ENCODE data around the gene PLA2G4A. TPM values are rescaled to one million over a fixed set of nuclear protein-coding genes. Genes with fewer than 3 reads are reported as not detected.

Gene PLA2G4A
- total RNA-seq, 1 donor = 12.3 TPM

DNA sequence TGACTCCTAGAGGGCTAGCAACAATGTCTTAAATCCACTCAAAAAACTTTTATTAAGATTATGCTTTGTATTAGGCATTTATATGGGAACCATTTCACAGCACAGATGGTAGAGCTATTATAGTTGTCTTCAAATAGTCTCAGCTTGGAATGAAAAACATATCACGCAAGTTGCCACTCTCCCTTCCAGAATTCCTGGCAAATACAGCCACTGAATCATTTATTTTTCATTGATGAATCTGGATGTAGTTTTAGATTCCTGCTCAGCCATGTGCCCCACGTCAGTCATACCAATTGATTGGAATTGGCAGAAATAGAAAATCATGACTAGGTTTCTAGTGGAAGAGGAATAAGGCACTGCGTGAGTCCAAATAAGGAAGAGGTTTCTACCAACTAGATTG, 165.2 kb downstream of the PLA2G4A start:
- no peak overlapping the region for H3K27ac ChIP-seq (ENCODE audit: low read depth, low read length)
- H3K9me3 ChIP-seq (ENCODE audit: low read depth, low read length) = no peaks in the 10 kb centered on the region
- no peaks in the 10 kb centered on the region for H3K79me2 ChIP-seq (ENCODE audit: insufficient read depth, low read length)
- H3K36me3 ChIP-seq (ENCODE audit: insufficient read depth, low read length) = no peaks in the 10 kb centered on the region
- no peaks in the 10 kb centered on the region for H4K20me1 ChIP-seq (ENCODE audit: insufficient read depth, low read length)
- H3K27me3 ChIP-seq (ENCODE audit: insufficient read depth, low read length) = no peaks in the 10 kb centered on the region
- H3K4me3 ChIP-seq (ENCODE audit: insufficient read depth, low read length) = no peak overlapping the region
- DNase-seq (ENCODE audit: insufficient read length, low spot score, missing footprints) = no peak
- no peak overlapping the region for H3K4me2 ChIP-seq (ENCODE audit: insufficient read depth, low read length)
- H2AFZ ChIP-seq (ENCODE audit: low read length) = no peak overlapping the region
- no peaks in the 10 kb centered on the region for H3K4me1 ChIP-seq (ENCODE audit: insufficient read depth, low read length)
- TF ChIP-seq, protein P1, sequence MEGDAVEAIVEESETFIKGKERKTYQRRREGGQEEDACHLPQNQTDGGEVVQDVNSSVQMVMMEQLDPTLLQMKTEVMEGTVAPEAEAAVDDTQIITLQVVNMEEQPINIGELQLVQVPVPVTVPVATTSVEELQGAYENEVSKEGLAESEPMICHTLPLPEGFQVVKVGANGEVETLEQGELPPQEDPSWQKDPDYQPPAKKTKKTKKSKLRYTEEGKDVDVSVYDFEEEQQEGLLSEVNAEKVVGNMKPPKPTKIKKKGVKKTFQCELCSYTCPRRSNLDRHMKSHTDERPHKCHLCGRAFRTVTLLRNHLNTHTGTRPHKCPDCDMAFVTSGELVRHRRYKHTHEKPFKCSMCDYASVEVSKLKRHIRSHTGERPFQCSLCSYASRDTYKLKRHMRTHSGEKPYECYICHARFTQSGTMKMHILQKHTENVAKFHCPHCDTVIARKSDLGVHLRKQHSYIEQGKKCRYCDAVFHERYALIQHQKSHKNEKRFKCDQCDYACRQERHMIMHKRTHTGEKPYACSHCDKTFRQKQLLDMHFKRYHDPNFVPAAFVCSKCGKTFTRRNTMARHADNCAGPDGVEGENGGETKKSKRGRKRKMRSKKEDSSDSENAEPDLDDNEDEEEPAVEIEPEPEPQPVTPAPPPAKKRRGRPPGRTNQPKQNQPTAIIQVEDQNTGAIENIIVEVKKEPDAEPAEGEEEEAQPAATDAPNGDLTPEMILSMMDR (IDR thresholded peaks at IDR 0.05; ENCODE audit: extremely low read depth, low read depth, low read length) = no peak

DNA sequence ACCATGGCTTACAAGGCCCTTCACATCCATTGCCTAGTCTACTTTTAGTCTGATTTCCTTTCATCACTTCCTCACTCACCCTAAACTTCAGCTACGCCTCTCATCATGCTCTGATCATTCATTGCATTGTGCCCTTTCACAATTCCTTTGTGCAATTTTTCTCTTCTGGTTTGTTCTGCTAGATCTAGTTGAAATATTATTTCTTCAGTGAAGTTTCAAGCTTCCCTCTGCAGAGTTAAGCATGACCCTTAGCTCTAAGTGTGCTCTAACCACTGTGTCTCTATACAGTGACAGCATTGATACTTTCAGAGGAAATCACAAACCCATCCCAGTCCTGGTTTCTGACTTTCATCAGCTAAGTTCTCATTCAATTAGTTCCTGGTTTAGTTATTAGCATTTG, 166.1 kb downstream of the PLA2G4A start:
- H3K4me1 ChIP-seq (ENCODE audit: insufficient read depth, low read length) = no peaks in the 10 kb centered on the region
- H3K27ac ChIP-seq (ENCODE audit: low read depth, low read length) = no peak overlapping the region
- no peaks in the 10 kb centered on the region for H3K9me3 ChIP-seq (ENCODE audit: low read depth, low read length)
- H3K79me2 ChIP-seq (ENCODE audit: insufficient read depth, low read length) = no peaks in the 10 kb centered on the region
- H3K36me3 ChIP-seq (ENCODE audit: insufficient read depth, low read length) = no peaks in the 10 kb centered on the region
- no peaks in the 10 kb centered on the region for H3K27me3 ChIP-seq (ENCODE audit: insufficient read depth, low read length)
- no peak for DNase-seq (ENCODE audit: insufficient read length, low spot score, missing footprints)
- no peaks in the 10 kb centered on the region for H4K20me1 ChIP-seq (ENCODE audit: insufficient read depth, low read length)
- TF ChIP-seq, protein P1 (IDR thresholded peaks at IDR 0.05; ENCODE audit: extremely low read depth, low read depth, low read length) = no peak
- no peak overlapping the region for H2AFZ ChIP-seq (ENCODE audit: low read length)
- no peak overlapping the region for H3K4me2 ChIP-seq (ENCODE audit: insufficient read depth, low read length)
- H3K4me3 ChIP-seq (ENCODE audit: insufficient read depth, low read length) = no peak overlapping the region

DNA sequence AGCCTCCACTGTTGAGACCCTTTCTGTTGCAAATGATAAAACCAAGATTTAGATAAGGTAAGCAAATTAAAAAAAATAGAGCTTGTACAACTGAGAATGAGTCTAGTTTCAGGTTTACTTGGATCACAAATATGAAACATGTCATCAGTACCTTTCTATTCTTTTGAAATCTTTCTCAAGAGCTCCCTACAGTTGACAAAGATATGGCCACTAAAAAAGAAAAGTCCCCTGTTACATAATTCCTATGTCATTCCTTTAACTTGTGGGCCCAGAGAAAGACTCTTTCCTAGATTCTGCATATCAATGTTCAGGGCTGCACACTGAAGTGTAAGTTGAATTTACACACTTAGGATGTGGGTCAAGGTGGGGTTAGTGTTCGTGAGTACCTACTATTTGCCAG, 168.1 kb downstream of the PLA2G4A start:
- Histone ChIP-seq H3K9me3 (ENCODE audit: low read depth, low read length) (no peaks in the 10 kb centered on the region), H3K4me3 (ENCODE audit: insufficient read depth, low read length) (no peak overlapping the region), H4K20me1 (ENCODE audit: insufficient read depth, low read length) (no peaks in the 10 kb centered on the region), H3K36me3 (ENCODE audit: insufficient read depth, low read length) (no peaks in the 10 kb centered on the region), H3K27me3 (ENCODE audit: insufficient read depth, low read length) (no peaks in the 10 kb centered on the region), H2AFZ (ENCODE audit: low read length) (no peak overlapping the region), H3K79me2 (ENCODE audit: insufficient read depth, low read length) (no peaks in the 10 kb centered on the region), H3K4me1 (ENCODE audit: insufficient read depth, low read length) (peaks cover 12% of the 10 kb centered on the region), H3K4me2 (ENCODE audit: insufficient read depth, low read length) (no peak overlapping the region), H3K27ac (ENCODE audit: low read depth, low read length) (no peak overlapping the region)
- no peak for DNase-seq (ENCODE audit: insufficient read length, low spot score, missing footprints)
- TF ChIP-seq, protein P1 (IDR thresholded peaks at IDR 0.05; ENCODE audit: extremely low read depth, low read depth, low read length) = no peak

DNA sequence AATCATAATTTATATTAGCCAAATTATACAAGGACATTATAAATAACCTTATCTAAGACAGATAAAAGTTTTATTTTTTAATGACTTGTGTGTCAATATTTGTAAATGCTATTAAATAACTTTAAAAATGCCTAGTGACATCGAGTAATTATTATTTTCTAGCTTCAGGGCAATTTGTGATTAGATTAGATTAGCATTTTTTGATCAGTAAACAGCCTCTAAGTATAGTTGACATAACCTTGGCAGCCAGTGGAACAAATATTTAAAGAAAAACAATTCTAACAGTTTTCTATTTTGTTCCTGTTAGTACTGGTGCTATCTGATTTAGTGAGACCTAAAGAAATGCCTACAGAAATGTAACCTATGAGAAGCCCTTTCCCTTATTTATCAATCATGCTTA, 169.1 kb downstream of the PLA2G4A start:
- no peak for DNase-seq (ENCODE audit: insufficient read length, low spot score, missing footprints)
- H2AFZ ChIP-seq (ENCODE audit: low read length) = no peak overlapping the region
- peaks cover 15% of the 10 kb centered on the region for H3K4me1 ChIP-seq (ENCODE audit: insufficient read depth, low read length)
- H3K36me3 ChIP-seq (ENCODE audit: insufficient read depth, low read length) = no peaks in the 10 kb centered on the region
- no peak overlapping the region for H3K27ac ChIP-seq (ENCODE audit: low read depth, low read length)
- H3K4me3 ChIP-seq (ENCODE audit: insufficient read depth, low read length) = no peak overlapping the region
- TF ChIP-seq, protein P1 (IDR thresholded peaks at IDR 0.05; ENCODE audit: extremely low read depth, low read depth, low read length) = no peak
- H3K27me3 ChIP-seq (ENCODE audit: insufficient read depth, low read length) = no peaks in the 10 kb centered on the region
- no peak overlapping the region for H3K4me2 ChIP-seq (ENCODE audit: insufficient read depth, low read length)
- H3K9me3 ChIP-seq (ENCODE audit: low read depth, low read length) = no peaks in the 10 kb centered on the region
- H4K20me1 ChIP-seq (ENCODE audit: insufficient read depth, low read length) = no peaks in the 10 kb centered on the region
- H3K79me2 ChIP-seq (ENCODE audit: insufficient read depth, low read length) = no peaks in the 10 kb centered on the region

All from osteoblast (primary cell).